Measurements from ENCODE around the gene SH3D19. TPM values are rescaled to one million over a fixed set of nuclear protein-coding genes. Genes with fewer than 3 reads are reported as not detected.

Gene SH3D19
- total RNA-seq, 1 donor = 46.6 TPM

- no peak for DNase-seq (ENCODE audit: low read depth)
- TF ChIP-seq, protein P1, sequence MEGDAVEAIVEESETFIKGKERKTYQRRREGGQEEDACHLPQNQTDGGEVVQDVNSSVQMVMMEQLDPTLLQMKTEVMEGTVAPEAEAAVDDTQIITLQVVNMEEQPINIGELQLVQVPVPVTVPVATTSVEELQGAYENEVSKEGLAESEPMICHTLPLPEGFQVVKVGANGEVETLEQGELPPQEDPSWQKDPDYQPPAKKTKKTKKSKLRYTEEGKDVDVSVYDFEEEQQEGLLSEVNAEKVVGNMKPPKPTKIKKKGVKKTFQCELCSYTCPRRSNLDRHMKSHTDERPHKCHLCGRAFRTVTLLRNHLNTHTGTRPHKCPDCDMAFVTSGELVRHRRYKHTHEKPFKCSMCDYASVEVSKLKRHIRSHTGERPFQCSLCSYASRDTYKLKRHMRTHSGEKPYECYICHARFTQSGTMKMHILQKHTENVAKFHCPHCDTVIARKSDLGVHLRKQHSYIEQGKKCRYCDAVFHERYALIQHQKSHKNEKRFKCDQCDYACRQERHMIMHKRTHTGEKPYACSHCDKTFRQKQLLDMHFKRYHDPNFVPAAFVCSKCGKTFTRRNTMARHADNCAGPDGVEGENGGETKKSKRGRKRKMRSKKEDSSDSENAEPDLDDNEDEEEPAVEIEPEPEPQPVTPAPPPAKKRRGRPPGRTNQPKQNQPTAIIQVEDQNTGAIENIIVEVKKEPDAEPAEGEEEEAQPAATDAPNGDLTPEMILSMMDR (IDR thresholded peaks at IDR 0.05; ENCODE audit: insufficient read depth, low read depth, low read length) = no peak
- no peak overlapping the region for H3K4me3 ChIP-seq (ENCODE audit: low read depth, low read length)
These were observed 132.0 kb downstream of the SH3D19 start for GRCh38 chr4:151193414-151193813.

DNA sequence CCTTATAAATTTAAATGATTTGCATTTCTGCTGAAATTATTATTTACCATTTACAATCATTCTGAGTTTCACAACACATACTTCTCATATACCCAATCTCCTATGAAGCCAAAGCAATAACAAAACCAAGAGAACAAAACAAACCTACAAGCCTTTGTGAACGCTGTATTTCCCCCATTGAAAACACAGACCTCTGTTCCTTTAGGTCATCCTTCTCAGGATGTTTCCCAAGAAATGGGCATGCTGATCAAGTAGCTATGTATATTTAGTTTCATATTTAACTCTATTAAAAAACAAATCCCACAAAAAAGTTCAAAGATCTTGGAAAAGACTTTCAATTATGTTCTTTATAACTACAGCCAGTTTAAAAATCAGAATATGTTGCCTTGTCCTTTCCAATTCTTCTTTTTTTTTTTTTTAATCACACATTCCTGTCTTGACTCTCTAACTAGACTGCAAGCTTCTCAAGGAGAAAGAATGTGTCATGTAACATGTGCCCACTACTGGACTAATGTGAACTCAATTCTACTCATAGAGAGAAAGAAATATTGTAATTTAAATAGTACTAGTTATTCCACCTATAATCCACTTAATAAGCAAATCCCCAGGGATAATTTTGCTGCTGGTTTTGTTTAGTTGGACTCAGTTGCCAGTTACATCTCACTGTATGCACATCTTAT is 132.7 kb downstream of the SH3D19 start:
- no peak overlapping the region for H3K4me3 ChIP-seq (ENCODE audit: low read depth, low read length)
- TF ChIP-seq, protein P1 (IDR thresholded peaks at IDR 0.05; ENCODE audit: insufficient read depth, low read depth, low read length) = no peak
- DNase-seq (ENCODE audit: low read depth) = no peak

GRCh38 chr4:151184523-151185458 is 140.6 kb downstream of the SH3D19 start:
- no peak overlapping the region for H3K4me3 ChIP-seq (ENCODE audit: low read depth, low read length)
- DNase-seq (ENCODE audit: low read depth) = peak; percentile 81
- TF ChIP-seq, protein P1 (IDR thresholded peaks at IDR 0.05; ENCODE audit: insufficient read depth, low read depth, low read length) = no peak

DNA sequence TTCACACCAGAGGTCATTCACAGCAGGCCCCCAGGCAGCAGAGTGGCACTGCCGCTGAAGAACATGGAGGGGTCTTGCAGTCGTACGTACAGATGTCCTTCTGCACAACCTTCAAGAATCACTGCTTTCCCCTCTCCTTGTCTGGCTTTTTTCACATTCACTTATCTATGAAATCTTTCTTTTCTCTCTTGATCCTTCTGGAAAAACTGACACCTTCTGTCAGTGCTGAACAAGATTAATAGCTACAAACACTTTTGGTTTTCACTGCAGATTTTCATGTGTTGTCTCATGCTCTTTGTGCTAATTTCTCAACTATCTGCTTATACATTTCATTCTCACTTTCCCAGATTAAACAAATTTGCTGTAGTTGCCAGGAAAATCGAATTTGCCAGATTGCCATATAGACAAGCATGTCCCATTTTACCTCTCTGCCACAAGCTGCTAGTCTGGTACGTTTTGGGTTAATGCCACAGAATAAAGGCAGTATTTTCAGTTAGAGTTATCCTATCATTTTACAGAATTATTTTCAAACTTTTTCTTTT is 142.9 kb downstream of the SH3D19 start:
- no peak for DNase-seq (ENCODE audit: low read depth)
- TF ChIP-seq, protein P1 (IDR thresholded peaks at IDR 0.05; ENCODE audit: insufficient read depth, low read depth, low read length) = no peak
- no peak overlapping the region for H3K4me3 ChIP-seq (ENCODE audit: low read depth, low read length)

- no peak for DNase-seq (ENCODE audit: low read depth)
- TF ChIP-seq, protein P1 (IDR thresholded peaks at IDR 0.05; ENCODE audit: insufficient read depth, low read depth, low read length) = no peak
- H3K4me3 ChIP-seq (ENCODE audit: low read depth, low read length) = no peak overlapping the region
These were observed 148.7 kb downstream of the SH3D19 start for GRCh38 chr4:151176685-151177084.

GRCh38 chr4:151175754-151176631 is 149.4 kb downstream of the SH3D19 start:
- TF ChIP-seq, protein P1 (IDR thresholded peaks at IDR 0.05; ENCODE audit: insufficient read depth, low read depth, low read length) = no peak
- H3K4me3 ChIP-seq (ENCODE audit: low read depth, low read length) = no peak overlapping the region
- DNase-seq (ENCODE audit: low read depth) = no peak

Measured in fibroblast of villous mesenchyme (primary cell).